Kidney (tissue), 14 donors: ENCODE data around the gene CACNG8. TPM values are rescaled to one million over a fixed set of nuclear protein-coding genes. Genes with fewer than 3 reads are reported as not detected.
"Not testable (repeated sequence)": the region's sequence is repeated elsewhere in the genome, so short reads cannot be mapped to it uniquely, and the experiment has no call there.

Experiments
- DNase-seq, 5 donors: peaks; one replicate each; pipeline ENCODE4 v3.0.0-alpha.2; 2013 to 2020
- FAIRE-seq: peaks from 2 replicates; lab custom pipeline; 2012; peaks lifted over from hg19 to GRCh38; lab: Jason Lieb, UNC
- H3K27ac ChIP-seq, 2 donors: one replicate each; pipeline ENCODE4 v1.7.0; 2013; ENCODE audit warnings: low read depth in 2 of 2, low read length in 2 of 2, inconsistent platforms in 1 of 2
- H3K27me3 ChIP-seq: one replicate; pipeline ENCODE4 v1.7.1; 2013; ENCODE audit warnings: low read length, inconsistent platforms; ENCODE audit not compliant: control insufficient read depth, insufficient read depth
- H3K36me3 ChIP-seq, 3 donors: one replicate each; pipeline versions ENCODE4 v1.7.0 to v1.7.1; 2013; ENCODE audit warnings: low read length in 3 of 3, control low read depth in 1 of 3, inconsistent platforms in 1 of 3; ENCODE audit not compliant: insufficient read depth in 3 of 3, control insufficient read depth in 2 of 3
- H3K4me1 ChIP-seq, 3 donors: one replicate each; pipeline versions ENCODE4 v1.7.0 to v1.7.1; 2013; ENCODE audit warnings: low read length in 3 of 3, inconsistent platforms in 1 of 3, low read depth in 1 of 3; ENCODE audit not compliant: control insufficient read depth in 2 of 3, insufficient read depth in 2 of 3
- H3K4me3 ChIP-seq, 3 donors: one replicate each; pipeline versions ENCODE4 v1.7.0 to v1.8.1; 2013; ENCODE audit warnings: low read length in 3 of 3, control low read depth in 1 of 3, inconsistent platforms in 1 of 3
- H3K9ac ChIP-seq, 3 donors: one replicate each; pipeline versions ENCODE4 v1.7.0 to v1.7.1; 2013; ENCODE audit warnings: low read length in 3 of 3, control low read depth in 1 of 3, inconsistent platforms in 1 of 3
- H3K9me3 ChIP-seq, 3 donors: one replicate each; pipeline versions ENCODE4 v1.7.0 to v1.7.1; 2013; ENCODE audit warnings: low read length in 3 of 3, control low read depth in 1 of 3, inconsistent platforms in 1 of 3; ENCODE audit not compliant: control insufficient read depth in 2 of 3, insufficient read depth in 1 of 3
- intact Hi-C: fragments of 100-400 bp; cut with DNase I; formaldehyde crosslinking; loops from one replicate; pipeline ENCODE4 v1.11.1; 2022
- polyA plus RNA-seq: library from polyadenylated mRNA; stranded (reverse); fragments of 350-450 nt; fragmentation: Illumina TruSeq; extraction: RNeasy Lipid Tissue Mini Kit (QIAGEN cat#74804); gene quantifications from one replicate; pipeline ENCODE4 v1.2.3, GENCODE V29; 2014; ENCODE audit warnings: low read depth, low replicate concordance; ENCODE audit not compliant: insufficient read depth
- total RNA-seq: library from RNA; stranded (reverse); fragmentation: NEBNext Ultra II Directional; extraction: Animal tissue kit (Norgen Biotek cat#: 25700); gene quantifications from one replicate; pipeline ENCODE4 v1.2.1, GENCODE V29; 2021
- TF ChIP-seq, protein P1 (sequence below): IDR thresholded peaks from 3 replicates; pipeline ENCODE4 v1.5.1; 2012; ENCODE audit warnings: mild to moderate bottlenecking, moderate library complexity, borderline replicate concordance; ENCODE audit not compliant: insufficient read depth; ENCODE audit errors: extremely low read depth
- donor health status: control.
- donor health status: control.
- donor health status: control.
- donor health status: control.
- donor health status: control.
- donor health status: DM: yes; HTN: yes; CAD: no.
- donor health status: Normal renal cell carcinoma (clear cell type).

The CACNG8 gene
- total and polyA plus RNA-seq, 2 donors from 2014 or later: 0.03 TPM; not detected in 1

DNA sequence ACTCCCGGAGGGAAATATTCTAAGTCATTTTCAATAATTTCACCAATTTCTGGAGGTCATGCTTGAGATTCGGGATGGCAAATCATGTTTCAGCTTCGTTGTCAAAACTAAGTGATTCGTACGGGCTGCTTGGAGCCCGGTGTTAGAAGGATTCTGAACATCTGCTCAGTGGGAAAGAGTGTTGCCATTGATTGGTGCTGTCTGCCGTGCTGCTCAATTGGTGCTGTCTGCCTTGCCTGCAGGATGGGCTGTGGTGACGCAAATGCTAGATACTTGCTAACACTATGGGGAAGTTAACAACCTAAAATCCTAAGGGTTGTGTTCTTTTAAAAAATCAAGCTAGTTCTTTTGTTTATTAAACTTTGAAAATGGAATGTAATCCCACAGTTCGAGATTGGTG is 17.3 kb upstream of the CACNG8 start:
- Histone ChIP-seq H3K9me3 (no peaks in the 10 kb centered on the region), H3K9ac (no peak overlapping the region), H3K27ac (no peak overlapping the region), H3K4me3 (no peak overlapping the region), H3K4me1 (no peaks in the 10 kb centered on the region), H3K36me3 (no peaks in the 10 kb centered on the region), H3K27me3 (peaks cover 10% of the 10 kb centered on the region)
- FAIRE-seq (no peak), DNase-seq (no peak)
- TF ChIP-seq, protein P1, sequence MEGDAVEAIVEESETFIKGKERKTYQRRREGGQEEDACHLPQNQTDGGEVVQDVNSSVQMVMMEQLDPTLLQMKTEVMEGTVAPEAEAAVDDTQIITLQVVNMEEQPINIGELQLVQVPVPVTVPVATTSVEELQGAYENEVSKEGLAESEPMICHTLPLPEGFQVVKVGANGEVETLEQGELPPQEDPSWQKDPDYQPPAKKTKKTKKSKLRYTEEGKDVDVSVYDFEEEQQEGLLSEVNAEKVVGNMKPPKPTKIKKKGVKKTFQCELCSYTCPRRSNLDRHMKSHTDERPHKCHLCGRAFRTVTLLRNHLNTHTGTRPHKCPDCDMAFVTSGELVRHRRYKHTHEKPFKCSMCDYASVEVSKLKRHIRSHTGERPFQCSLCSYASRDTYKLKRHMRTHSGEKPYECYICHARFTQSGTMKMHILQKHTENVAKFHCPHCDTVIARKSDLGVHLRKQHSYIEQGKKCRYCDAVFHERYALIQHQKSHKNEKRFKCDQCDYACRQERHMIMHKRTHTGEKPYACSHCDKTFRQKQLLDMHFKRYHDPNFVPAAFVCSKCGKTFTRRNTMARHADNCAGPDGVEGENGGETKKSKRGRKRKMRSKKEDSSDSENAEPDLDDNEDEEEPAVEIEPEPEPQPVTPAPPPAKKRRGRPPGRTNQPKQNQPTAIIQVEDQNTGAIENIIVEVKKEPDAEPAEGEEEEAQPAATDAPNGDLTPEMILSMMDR: no peak
- intact Hi-C loops: no loop called here

DNA sequence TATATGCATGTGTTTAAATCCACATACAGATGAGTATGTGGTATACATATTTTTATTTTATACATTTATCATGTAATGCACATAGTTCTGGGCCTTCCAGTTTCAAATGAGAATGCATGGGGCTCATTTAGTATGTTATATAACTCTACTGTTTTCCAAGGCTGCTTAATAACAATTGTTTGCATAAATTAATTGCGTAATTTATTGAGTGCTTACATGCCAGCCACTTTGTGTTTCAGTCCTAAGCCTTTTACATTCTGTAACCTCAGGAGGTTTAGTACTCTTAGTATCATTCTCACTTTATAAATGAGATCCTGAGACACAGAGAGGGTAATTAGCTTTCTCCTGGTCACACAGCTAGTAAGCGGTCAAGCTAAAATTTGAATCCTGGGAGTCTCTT is 16.7 kb upstream of the CACNG8 start:
- peaks cover 10% of the 10 kb centered on the region for H3K27me3 ChIP-seq
- intact Hi-C loops: no loop called here
- no peak for FAIRE-seq

DNA sequence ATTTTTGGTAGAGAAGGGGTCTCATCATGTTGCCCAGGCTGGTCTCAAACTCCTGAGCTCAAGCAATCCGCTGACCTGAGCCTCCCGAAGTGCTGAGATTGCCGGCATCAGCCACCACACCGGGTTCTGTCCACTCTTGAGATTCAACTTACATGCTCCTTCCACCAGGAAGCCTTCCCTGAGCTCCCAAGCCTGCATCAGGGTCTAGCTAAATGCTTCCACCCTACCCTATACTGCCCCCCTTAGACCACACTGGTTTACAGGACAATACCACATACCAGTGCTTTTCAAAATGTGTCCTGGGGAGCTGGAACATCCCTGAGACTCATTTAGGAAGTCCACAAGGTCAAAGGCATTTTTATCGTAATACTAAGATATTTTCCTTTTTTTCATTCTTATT is 15.1 kb upstream of the CACNG8 start:
- no peak overlapping the region for H3K27ac ChIP-seq
- TF ChIP-seq, protein P1: no peak
- DNase-seq (no peak), FAIRE-seq (no peak)
- no peak overlapping the region for H3K4me3 ChIP-seq
- intact Hi-C loops: no loop called here
- H3K27me3 ChIP-seq: peaks cover 10% of the 10 kb centered on the region
- no peaks in the 10 kb centered on the region for H3K4me1 ChIP-seq
- H3K9me3 ChIP-seq: no peaks in the 10 kb centered on the region
- H3K9ac ChIP-seq: no peak overlapping the region
- no peaks in the 10 kb centered on the region for H3K36me3 ChIP-seq

More for the DNA sequence above, 16.7 kb upstream of the CACNG8 start:
- no peak overlapping the region for H3K9ac ChIP-seq
- TF ChIP-seq, protein P1: no peak
- DNase-seq: no peak
- H3K4me3 ChIP-seq: no peak overlapping the region
- no peak overlapping the region for H3K27ac ChIP-seq
- no peaks in the 10 kb centered on the region for H3K4me1 ChIP-seq
- H3K36me3 ChIP-seq: no peaks in the 10 kb centered on the region
- no peaks in the 10 kb centered on the region for H3K9me3 ChIP-seq

DNA sequence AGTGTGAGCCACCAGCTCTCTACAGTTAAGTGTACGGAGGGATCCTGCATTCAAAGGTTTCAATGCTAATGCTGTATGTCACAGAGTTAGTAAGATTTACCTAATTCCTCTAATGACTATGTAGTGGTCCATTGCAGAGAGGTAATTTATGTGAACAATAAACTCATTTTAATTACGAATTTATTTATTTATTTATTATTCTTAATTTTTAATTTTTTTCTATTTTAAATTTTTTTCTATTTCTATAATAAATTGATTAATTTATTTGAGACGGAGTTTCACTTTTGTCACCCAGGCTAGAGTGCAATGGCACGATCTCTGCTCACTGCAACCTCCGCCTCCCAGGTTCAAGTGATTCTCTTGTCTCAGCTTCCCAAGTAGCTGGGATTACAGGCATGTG is 14.1 kb upstream of the CACNG8 start:
- H3K4me1 ChIP-seq, intact Hi-C loops, H3K27ac ChIP-seq, H3K4me3 ChIP-seq, H3K36me3 ChIP-seq, FAIRE-seq, H3K9ac ChIP-seq, H3K27me3 ChIP-seq, DNase-seq, H3K9me3 ChIP-seq: not testable (repeated sequence)
